Panc1 (cell line): ENCODE data around the gene NXPE3.

Experiments used
- CTCF ChIP-seq: fragments of 450-650 bp; IDR thresholded peaks from 2 replicates; pipeline ENCODE4 v1.5.1; 2017; ENCODE audit warnings: mild to moderate bottlenecking
- REST ChIP-seq, 2 experiments: IDR thresholded peaks; 2 replicates each; pipeline ENCODE4 v1.6.1; 2011 to 2012; ENCODE audit warnings: low read depth in 2 of 2, control low read depth in 1 of 2, low read length in 1 of 2, mild to moderate bottlenecking in 1 of 2, moderate library complexity in 1 of 2; ENCODE audit not compliant: insufficient read depth in 1 of 2
- TCF7L2 ChIP-seq: IDR thresholded peaks from 2 replicates; pipeline ENCODE4 v1.6.1; 2011; ENCODE audit warnings: mild to moderate bottlenecking, low read depth, low read length, inconsistent platforms

GRCh38 chr3:101744811-101745210, 34.2 kb upstream of the NXPE3 start:
- TF ChIP-seq CTCF (no peak), REST (IDR thresholded peaks at IDR 0.05; ENCODE audit: insufficient read depth in 1 of 2, low read depth in 2 of 2, low read length in 1 of 2) (no peak), TCF7L2 (no peak)
